Neuron (in vitro differentiated cells): ENCODE data around the gene CD6.

Experiments
- H2AFZ ChIP-seq: one replicate; pipeline ENCODE4 v1.6.1; 2013; ENCODE audit warnings: low read depth, mild to moderate bottlenecking, inconsistent platforms, low read length, moderate library complexity
- H3K27me3 ChIP-seq: one replicate; pipeline ENCODE4 v1.6.1; 2013; ENCODE audit warnings: low read length; ENCODE audit not compliant: insufficient read depth
- H3K36me3 ChIP-seq: one replicate; pipeline ENCODE4 v1.6.1; 2013; ENCODE audit warnings: low read length; ENCODE audit not compliant: insufficient read depth
- H3K4me1 ChIP-seq: one replicate; pipeline ENCODE4 v1.6.1; 2013; ENCODE audit warnings: low read length; ENCODE audit not compliant: insufficient read depth
- H3K4me3 ChIP-seq: 2 replicates; pipeline ENCODE4 v1.5.1; 2013; ENCODE audit warnings: mild to moderate bottlenecking, low read length, moderate library complexity
- H3K9me3 ChIP-seq: one replicate; pipeline ENCODE4 v1.6.1; 2013; ENCODE audit warnings: low read length

The CD6 gene

GRCh38 chr11:61045271-61045670, 73.8 kb downstream of the CD6 start:
- Histone ChIP-seq H3K9me3 (no peaks in the 10 kb centered on the region), H3K27me3 (no peaks in the 10 kb centered on the region), H3K4me1 (peaks cover 12% of the 10 kb centered on the region), H2AFZ (no peak overlapping the region), H3K36me3 (no peaks in the 10 kb centered on the region), H3K4me3 (no peak overlapping the region)

- H3K4me1 ChIP-seq: peaks cover 10% of the 10 kb centered on the region
- H3K4me3 ChIP-seq: no peak overlapping the region
- H3K9me3 ChIP-seq: no peaks in the 10 kb centered on the region
- no peak overlapping the region for H2AFZ ChIP-seq
- H3K36me3 ChIP-seq: no peaks in the 10 kb centered on the region
- no peaks in the 10 kb centered on the region for H3K27me3 ChIP-seq
These were observed 75.4 kb downstream of the CD6 start for GRCh38 chr11:61046833-61047232.

- Histone ChIP-seq H3K4me1 (no peaks in the 10 kb centered on the region), H2AFZ (no peak overlapping the region), H3K9me3 (no peaks in the 10 kb centered on the region), H3K4me3 (no peak overlapping the region), H3K27me3 (peaks cover 4% of the 10 kb centered on the region), H3K36me3 (no peaks in the 10 kb centered on the region)
These were observed 77.0 kb downstream of the CD6 start for GRCh38 chr11:61048368-61049062.

- Histone ChIP-seq H3K9me3 (no peaks in the 10 kb centered on the region), H3K36me3 (no peaks in the 10 kb centered on the region), H3K4me3 (no peak overlapping the region), H3K27me3 (peaks cover 4% of the 10 kb centered on the region), H2AFZ (no peak overlapping the region), H3K4me1 (no peaks in the 10 kb centered on the region)
These were observed 77.5 kb downstream of the CD6 start for GRCh38 chr11:61049063-61049377.

GRCh38 chr11:61049859-61050258, 78.4 kb downstream of the CD6 start:
- Histone ChIP-seq H2AFZ (no peak overlapping the region), H3K27me3 (peaks cover 4% of the 10 kb centered on the region), H3K36me3 (no peaks in the 10 kb centered on the region), H3K9me3 (no peaks in the 10 kb centered on the region), H3K4me1 (no peaks in the 10 kb centered on the region), H3K4me3 (no peak overlapping the region)

GRCh38 chr11:61052182-61052972, 80.9 kb downstream of the CD6 start:
- Histone ChIP-seq H3K27me3 (peaks cover 4% of the 10 kb centered on the region), H3K4me3 (no peak overlapping the region), H2AFZ (no peak overlapping the region), H3K36me3 (no peaks in the 10 kb centered on the region), H3K4me1 (no peaks in the 10 kb centered on the region), H3K9me3 (no peaks in the 10 kb centered on the region)

GRCh38 chr11:61053191-61053590, 81.7 kb downstream of the CD6 start:
- H3K4me3 ChIP-seq: no peak overlapping the region
- no peaks in the 10 kb centered on the region for H3K4me1 ChIP-seq
- H3K27me3 ChIP-seq: peaks cover 4% of the 10 kb centered on the region
- no peak overlapping the region for H2AFZ ChIP-seq
- no peaks in the 10 kb centered on the region for H3K9me3 ChIP-seq
- H3K36me3 ChIP-seq: no peaks in the 10 kb centered on the region

- Histone ChIP-seq H3K9me3 (no peaks in the 10 kb centered on the region), H3K36me3 (no peaks in the 10 kb centered on the region), H3K4me3 (no peak overlapping the region), H3K4me1 (no peaks in the 10 kb centered on the region), H2AFZ (no peak overlapping the region), H3K27me3 (peaks cover 4% of the 10 kb centered on the region)
These were observed 83.0 kb downstream of the CD6 start for GRCh38 chr11:61054513-61054912.

GRCh38 chr11:61054927-61055562, 83.6 kb downstream of the CD6 start:
- Histone ChIP-seq H3K9me3 (no peaks in the 10 kb centered on the region), H3K4me3 (no peak overlapping the region), H3K36me3 (no peaks in the 10 kb centered on the region), H3K4me1 (no peaks in the 10 kb centered on the region), H2AFZ (no peak overlapping the region), H3K27me3 (peaks cover 4% of the 10 kb centered on the region)

GRCh38 chr11:61055776-61056175, 84.3 kb downstream of the CD6 start:
- H2AFZ ChIP-seq: no peak overlapping the region
- peaks cover 4% of the 10 kb centered on the region for H3K27me3 ChIP-seq
- no peaks in the 10 kb centered on the region for H3K36me3 ChIP-seq
- H3K9me3 ChIP-seq: no peaks in the 10 kb centered on the region
- H3K4me1 ChIP-seq: no peaks in the 10 kb centered on the region
- H3K4me3 ChIP-seq: no peak overlapping the region

- Histone ChIP-seq H3K9me3 (no peaks in the 10 kb centered on the region), H3K4me1 (no peaks in the 10 kb centered on the region), H3K27me3 (peaks cover 4% of the 10 kb centered on the region), H3K4me3 (no peak overlapping the region), H2AFZ (no peak overlapping the region), H3K36me3 (no peaks in the 10 kb centered on the region)
These were observed 85.1 kb downstream of the CD6 start for GRCh38 chr11:61056571-61056970.

GRCh38 chr11:61056981-61057380, 85.5 kb downstream of the CD6 start:
- H3K4me3 ChIP-seq: no peak overlapping the region
- no peaks in the 10 kb centered on the region for H3K36me3 ChIP-seq
- no peak overlapping the region for H2AFZ ChIP-seq
- H3K9me3 ChIP-seq: no peaks in the 10 kb centered on the region
- peaks cover 4% of the 10 kb centered on the region for H3K27me3 ChIP-seq
- H3K4me1 ChIP-seq: no peaks in the 10 kb centered on the region

- H3K4me3 ChIP-seq: no peak overlapping the region
- peaks cover 1% of the 10 kb centered on the region for H3K27me3 ChIP-seq
- H2AFZ ChIP-seq: no peak overlapping the region
- H3K36me3 ChIP-seq: no peaks in the 10 kb centered on the region
- H3K4me1 ChIP-seq: no peaks in the 10 kb centered on the region
- no peaks in the 10 kb centered on the region for H3K9me3 ChIP-seq
These were observed 86.1 kb downstream of the CD6 start for GRCh38 chr11:61057615-61058014.
